NCI-H187 treated with DMSO at 0.1 percent for 48 hours (cell line): ENCODE data around the gene EVL.
"Not testable (repeated sequence)": the region's sequence is repeated elsewhere in the genome, so short reads cannot be mapped to it uniquely, and the experiment has no call there.

Source experiments
- DNase-seq: peaks from one replicate; lab custom pipeline; 2025; lab: John Stamatoyannopoulos, UW

The EVL gene

DNA sequence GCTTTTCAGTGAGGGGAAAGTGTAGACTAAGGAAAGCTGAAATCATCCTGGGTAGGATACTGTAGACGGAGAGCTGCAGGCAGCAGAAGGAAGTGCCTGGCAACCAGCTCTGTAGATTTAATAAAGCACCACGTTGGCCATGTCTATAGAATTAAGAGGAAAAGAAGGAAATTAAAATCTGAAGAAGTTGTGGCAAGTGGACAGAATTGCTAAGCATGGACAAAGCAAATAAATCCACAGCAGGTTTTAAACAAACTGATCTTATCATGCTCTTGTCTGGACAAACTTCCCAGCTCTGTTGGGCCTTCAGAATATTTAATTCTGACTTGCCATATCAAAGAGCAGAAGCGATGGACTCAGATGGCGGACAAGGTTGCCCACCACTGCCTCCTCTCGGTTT lies 27.2 kb upstream of the EVL start:
- no peak for DNase-seq

DNA sequence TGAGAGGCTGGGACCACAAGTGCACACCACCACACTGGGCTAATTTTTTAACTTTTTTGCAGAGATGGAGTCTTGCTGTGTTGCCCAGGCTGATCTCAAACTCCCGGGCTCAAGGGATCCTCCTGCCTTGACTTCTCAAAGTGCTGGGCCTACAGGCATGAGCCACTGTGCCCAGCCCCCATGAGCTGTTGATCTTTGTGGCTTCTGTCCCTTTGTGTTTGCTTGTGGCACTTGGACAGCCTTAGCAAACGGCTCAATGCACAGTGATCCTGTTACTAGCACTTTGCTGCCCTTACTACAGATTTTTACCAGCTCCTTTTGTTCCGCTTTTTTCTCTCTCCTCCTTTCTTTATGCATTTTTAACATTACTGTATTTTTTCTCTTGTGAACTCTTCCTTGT lies 25.3 kb upstream of the EVL start:
- no peak for DNase-seq

DNA sequence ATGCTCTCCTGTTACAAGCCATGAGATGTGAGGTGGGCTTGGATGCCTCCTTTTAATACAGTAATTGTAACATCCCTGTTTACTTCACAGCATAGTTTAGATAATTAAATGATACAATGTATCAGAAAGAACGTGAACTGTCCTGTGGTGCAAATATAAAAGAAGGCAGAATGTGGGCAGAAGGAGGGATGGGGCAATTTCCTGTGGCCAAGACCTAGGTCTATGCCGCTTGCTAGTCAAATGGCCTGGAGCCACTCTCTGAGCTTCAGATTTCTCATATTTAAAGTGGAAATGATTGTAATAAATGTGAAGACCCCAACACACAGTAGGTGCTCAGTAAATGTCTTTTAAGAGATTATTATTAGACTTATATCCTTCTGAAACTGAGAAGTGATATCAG lies 24.0 kb upstream of the EVL start:
- no peak for DNase-seq

DNA sequence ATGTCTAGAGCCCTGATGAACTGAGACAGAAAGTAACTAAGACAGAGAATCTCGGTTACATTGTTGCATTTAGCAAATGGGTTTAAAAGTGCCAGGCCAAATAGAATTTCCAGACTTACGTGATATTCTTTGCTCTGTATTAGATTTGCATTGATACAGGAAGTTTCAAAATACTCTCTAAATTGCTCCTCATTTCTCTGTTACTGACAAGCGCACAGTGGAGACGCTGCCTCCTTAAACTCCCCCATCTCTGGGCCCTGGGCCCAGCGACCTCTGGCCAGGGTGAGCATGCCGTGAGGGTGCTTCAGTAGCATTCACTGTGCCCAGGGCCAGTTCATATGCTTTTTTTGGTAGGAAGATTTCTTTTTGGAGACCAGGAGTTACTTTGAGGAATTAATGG lies 22.9 kb upstream of the EVL start:
- DNase-seq = no peak

DNA sequence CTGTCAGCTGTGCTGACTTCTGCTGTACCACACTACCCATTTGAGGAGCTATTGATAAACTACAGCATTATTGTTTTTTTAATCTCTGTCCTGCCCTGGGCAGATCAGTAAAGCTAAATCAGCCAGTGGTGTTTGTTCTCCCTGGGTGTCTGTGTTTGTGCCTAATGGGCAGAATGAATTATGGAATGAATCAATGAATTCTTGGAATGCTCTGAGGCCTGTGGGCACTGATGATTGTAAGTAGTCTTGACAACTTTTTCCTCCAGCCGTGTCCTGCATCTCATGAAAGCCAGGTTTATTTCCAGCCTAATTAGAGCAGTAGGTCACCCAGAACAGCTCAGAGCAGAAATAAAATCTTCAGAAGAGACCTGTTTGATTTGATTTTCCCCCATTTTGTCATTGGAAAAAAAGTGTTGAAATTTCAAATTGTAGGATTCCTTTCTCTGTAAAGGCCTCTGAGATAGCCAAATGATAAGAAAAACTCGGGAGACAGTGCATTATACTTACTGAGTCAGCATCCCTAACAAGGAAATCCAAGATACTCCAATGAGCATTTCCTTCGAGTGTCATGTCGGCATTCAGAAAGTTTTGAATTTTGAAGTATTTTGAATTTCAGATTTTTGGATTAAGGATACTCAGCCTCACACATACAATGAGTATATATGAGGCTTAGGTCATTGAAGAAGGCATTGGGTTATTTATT lies 19.4 kb upstream of the EVL start:
- no peak for DNase-seq

DNA sequence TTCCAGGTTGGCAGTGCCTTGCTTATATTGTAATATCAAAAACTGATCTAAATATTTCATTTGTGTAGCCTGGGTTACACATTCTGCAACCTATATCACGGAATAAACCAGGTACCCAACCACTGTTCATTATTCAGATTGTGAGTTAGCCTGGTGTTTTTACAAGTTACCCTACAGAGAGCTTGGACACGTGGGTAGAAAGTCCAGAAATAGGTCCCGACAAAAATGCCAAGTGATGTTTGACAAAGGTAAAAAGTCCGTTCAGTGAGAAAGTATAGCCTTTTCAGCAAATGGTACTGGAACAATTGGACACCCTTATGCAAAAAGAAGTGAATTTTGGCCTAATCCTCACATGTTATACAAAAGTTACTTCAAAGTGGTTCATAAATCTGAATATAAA lies 17.6 kb upstream of the EVL start:
- no peak for DNase-seq

DNA sequence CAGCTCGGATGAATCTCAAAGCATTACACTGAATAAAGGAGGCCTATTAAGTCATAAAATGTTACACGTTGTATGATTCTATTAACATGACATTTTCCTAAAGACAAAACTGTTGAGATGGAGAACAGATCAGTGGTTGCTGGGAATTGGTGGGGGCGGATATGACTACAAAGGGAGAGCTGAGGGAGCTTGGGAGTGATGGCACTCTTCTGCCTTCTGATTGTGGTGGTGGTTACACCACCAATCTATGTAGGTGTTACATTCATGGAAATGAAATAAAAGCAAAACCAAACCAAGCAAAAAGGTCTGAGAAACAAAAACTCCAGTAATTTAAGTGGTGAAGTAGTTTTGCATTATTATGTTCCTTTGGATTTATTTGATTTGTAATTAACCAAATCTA lies 16.4 kb upstream of the EVL start:
- DNase-seq = no peak

DNA sequence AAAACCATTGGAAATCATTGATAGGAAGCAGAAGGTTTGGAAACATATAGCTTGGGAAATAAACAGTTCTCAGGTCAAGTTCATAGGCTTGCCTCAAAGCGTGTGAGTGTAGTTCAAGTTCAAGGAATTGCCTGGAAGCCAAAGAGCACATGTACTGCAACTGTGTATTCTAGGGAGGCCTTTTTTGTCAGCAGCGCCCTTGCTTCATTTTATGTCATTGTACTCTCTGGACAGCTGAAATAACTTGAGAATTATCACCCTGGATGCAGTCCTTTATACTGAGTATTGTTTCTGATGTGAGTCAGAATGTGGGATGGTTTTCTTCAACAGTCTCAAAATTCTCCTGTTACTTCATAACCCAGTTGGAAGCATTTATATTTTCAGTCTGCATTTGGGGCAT lies 16.0 kb upstream of the EVL start:
- DNase-seq = no peak

DNA sequence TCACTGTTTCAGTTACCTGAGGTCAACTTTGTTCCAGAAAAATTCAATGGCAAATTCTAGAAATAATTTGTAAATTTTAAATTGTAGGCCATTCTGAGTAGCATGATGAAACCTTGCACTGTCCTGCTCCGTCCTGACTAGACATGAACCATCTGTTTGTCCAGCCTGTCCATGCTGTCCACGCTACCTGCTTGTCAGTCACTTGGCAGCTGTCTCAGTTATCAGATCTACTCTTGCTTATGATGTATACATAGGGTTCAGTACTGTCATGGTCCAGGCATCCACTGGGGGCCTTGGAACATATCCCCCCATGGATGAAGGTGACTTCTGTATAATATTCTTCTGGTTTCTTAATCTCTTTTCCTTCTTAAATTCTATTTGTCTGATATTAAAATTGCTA lies 14.1 kb upstream of the EVL start:
- no peak for DNase-seq

DNA sequence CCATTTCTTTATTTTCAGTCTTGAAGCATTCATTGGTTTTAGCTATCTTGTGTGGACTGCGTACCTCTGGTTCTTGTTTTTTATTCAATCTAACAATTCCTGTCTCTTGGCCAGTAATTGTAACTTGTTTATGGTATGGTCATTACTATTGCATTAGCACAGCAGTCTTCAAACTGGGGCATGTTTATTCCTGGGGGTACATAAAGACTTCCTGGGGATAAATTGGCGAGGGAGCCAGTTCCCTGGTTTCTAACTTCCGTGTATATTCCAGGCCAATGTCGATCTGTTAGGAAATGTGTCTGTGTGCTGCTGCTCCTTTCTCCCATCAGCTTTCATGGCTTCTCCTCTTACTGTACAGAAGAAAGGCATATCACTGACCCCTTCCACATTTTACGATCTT lies 13.7 kb upstream of the EVL start:
- no peak for DNase-seq

DNA sequence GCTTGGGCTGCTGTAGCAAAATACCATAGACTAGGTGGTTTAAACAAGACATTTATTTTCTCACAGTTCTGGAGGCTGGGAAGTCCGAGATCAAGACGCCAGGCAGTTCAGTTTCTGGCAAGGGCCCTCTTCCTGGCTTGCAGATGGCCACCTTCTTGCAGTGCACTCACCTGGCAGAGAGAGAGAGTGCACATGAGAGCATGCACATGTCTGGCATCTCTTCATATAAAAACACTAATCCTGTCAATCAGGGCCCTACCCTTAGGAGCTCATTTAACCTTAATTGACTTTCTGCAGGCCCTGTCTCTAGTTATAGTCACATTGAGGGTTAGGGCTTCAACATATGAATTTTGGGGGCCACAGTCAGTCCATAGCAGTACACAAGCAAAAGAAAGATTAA lies 12.4 kb upstream of the EVL start:
- no peak for DNase-seq

DNA sequence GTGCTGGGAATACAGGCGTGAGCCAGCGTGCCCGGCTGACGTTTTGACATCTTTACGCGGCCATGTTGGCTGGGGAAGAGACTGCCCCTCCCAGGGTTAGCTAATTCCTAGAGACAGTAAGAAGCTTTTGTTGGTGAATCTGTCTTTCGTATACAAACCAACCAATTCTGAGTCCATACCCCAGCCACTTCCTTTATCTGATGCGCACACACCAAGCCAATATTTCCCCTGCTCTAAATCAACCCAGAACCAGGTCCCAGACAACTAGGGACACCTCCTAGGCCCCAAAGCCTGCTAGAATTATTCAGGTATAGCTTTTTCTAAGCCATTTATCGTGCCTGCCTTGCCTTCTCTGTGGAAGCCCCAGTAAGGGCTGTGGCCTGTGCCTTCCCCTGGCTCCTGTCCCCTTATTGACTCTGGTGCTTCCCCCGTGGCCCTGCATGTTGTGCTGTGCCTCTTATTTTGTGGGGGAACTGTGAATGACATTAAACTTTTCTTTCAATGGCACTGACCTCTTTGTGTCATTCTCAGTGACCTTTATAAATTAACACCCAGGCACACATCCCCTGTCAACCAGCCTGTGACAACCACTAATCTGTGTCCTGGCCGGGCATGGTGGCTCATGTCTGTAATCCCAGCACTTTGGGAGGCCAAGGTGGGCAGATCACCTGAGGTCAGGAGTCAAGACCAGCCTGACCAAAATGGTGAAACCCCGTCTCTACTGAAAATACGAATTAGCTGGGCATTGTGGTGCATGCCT lies 10.7 kb upstream of the EVL start:
- DNase-seq = no peak

DNA sequence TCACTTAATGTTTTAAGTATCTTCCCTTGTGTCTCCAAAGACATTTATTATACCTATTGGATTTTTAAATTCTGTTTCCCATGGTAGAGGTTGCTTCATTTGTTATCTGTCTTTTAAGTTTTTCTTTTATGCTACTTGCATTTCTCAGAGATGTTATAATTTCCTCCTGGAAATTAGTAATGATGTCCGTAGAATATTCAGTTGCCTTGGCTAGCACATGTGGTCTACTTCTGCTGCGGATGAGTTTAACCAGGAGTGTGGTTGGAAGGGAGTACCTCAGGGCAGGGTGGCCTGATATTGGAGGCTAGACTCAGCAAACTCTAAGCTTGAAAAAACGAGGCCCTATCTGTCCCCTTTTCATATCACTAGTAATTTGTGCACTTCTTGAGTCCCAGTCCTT lies 8.8 kb upstream of the EVL start:
- DNase-seq = no peak

DNA sequence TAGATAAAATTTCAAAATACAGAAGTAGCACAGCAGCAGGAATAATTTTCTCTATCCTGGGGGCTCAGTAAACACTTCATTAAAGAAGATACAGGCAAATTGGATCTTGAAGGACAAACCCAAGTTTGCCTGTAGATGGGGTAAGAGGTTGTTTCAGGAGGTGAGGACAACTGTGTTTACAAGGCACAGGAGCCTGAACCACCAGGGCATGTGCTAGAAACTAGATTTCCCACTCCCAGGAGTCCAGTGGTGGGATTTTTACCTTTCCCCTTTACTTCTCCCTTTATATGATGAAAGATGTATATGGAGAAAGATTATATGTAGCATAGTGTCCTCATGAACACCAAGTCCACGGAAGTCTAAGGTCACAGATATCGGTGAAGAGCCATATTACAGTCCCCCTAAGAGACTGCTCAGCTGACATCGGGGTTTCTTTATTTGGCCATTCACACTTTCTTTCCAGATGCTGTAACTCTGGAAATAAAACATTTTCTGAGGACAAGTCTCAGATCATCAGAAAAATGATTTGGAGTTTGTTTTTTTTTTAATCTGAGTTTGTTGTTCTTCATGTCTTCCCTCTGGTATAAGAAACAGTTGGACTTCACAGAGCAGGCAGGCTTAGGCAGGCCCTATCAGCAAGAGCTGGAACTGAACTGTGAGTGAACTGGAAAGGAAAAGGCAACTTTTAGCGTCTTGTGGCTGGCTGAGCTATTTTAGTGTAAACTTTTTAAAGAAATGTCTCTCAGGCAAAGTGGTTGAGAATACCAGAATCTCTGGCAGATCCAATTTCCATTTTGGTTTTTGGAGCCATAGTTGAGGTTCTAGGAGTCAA lies 8.0 kb upstream of the EVL start:
- DNase-seq = no peak

DNA sequence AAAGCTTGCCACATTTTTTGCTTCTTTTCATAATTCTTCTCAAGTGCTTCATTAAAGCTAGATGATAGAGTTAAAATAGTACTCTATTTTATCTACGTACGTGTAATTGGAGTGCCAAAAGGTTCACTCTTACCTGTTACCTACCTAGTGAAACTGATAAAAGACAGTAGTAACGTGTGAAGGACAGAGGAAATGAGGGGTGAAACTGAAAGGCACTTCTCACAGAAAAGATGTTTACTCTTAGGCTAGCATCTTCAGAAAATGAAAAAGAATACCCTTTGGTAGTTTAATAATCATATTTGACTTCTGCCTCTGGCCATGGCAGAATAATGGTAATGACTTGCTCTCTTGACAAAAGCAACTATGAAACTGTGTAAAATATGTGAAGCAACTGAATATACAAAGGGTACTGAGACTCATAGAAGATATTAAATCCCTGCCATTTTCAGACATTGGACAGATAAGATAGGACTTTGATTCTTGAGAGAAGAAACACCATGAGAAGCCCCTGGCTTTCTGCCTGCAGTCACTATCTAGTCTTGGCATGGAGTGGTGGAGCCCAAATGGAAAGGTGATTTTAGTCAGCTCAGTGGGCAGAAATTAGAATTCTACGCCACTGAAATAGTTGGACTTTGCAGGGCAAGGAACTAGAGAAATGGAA lies 6.3 kb upstream of the EVL start:
- no peak for DNase-seq

DNA sequence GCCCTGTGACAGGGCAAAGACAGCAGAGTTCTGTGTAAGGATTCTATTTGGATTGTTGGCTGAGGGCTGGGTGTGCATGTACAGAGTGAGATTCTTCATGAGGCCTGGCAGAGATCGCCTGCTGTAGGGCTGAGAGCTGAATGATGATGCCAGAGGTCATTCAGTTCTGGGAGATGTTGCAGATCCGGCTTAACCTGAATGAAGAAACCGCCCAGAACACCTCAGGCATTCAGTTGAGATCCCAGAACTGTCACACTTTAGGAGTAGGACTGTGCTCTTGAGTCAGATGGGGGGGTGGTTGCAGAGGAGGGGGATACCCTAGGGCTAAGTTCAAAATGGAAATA lies 5.8 kb upstream of the EVL start:
- DNase-seq = no peak

DNA sequence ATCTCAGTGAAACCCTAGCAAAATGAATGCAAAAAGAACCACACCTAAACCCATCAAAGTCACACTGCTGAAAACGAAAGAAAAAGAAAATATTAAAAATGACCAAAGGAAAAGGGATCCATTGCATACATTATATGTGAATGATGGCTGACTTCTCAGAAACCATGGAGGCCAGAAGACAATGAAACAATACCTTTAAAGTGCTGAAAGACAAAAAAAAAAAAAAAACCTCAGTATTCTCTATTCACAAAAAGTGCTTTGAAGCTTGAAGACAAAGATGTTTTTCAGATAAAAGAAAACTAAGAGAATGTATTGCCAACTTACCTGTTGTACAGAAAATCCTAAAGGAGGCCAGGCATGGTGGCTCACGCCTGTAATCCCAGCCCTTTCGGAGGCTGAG lies 4.5 kb upstream of the EVL start:
- no peak for DNase-seq

DNA sequence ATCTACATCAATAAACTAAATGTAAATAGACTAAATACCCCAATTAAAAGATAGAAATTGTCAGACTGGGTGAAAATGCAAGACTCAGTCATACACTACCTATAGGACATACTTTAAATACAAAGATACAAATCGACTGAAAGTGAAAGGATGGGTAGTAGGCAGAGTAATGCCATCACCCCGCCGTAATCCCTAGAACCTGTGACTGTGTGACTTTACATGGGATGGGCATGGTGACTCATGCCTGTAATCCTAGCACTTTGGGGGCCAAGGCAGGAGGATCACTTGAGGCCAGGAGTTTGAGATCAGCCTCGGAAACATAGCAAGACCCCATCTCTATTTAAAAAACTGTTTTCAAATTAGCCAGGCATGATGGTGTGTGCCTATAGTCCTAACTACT lies 2.6 kb upstream of the EVL start:
- DNase-seq = no peak

DNA sequence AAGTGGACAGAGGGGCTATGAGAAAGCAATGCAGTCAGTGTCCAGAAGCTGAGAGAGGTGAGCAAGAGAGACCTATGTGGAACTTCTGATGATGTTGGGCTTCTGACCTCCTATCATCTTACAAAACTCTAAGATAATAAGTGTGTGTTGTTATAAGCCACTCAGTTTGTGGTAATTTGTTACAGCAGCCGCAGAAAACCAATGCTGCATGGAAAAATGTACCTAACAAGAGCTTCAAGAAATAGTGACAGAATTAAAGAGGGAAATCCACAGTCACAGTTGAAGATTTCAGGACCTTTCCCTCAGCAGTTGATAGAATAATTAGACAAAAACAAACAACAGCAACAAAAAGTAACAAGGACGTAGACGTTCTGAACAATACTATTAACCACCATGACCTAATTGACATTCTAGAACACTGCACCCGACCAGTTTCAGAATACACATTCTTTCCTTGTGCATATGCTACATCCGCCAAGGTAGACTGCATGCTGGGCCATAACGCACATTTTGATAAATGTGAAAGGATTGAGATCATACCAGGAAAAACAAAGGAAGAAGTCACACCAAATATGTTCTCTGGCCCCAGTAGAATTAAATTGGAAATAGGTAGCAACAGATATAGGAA lies 1.8 kb upstream of the EVL start:
- no peak for DNase-seq

DNA sequence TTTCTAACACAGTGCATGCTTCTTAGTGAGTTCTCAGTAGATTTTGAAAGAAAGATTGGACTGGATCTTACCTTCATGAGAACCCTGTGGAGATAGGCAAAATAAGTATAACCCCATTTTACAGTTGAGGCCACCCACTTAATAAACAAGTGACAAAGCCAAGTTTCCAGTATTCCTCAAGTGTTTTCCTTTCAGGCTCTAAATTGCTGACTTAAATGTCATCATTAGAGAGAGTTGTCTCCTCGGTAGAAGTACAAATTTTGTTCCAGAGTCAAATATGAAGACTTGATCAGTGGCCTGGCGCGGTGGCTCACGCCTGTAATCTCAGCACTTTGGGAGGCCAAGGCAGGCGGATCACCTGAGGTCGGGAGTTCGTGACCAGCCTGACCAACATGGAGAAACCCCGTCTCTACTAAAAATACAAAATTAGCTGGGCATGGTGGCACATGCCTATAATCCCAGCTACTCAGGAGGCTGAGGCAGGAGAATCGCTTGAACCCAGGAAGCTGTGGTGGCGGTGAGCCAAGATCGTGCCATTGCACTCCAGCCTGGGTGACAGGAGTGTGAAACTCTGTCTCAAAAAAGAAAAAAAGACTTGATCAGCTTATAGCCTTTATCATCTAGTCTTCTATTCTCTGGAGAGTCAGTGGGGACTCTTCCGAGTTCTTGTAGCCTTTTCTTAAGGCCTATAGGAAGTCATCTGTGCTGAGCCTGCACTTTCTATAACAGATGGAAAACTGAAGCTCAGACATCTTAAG lies 708 bp upstream of the EVL start:
- DNase-seq = not testable (repeated sequence)

DNA sequence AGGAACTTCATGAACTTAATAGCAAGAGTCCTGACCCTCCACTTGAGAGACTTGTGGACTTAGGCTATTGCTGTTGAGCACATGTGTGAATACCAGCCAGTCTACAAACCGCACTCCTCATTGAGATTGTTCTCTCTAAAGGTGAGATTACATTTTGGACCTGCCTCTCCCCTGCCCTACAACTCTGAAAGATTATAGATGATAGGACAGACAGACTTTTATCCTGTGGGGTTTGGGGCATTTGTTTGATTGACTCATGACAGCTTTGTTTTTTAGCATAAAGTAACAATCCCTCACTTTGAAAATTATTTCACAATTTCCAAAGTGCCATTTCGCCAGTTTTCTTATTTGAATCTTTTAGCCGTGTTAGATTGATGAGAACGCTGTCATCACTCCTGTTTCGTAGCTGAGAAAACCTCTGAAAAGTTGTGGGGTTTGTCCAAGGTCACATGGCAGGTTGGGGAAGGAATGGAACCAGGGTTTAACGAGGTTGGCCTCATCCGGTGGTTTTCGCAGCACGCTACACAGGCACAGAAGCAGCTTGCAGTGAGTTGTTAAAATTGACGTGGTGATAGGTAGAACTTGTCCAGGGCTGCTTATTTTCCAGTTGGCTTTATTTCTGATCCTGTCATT lies 836 bp downstream of the EVL start:
- DNase-seq = no peak
